K562 (cell line): ENCODE data around the gene MYL3. TPM values are rescaled to one million over a fixed set of nuclear protein-coding genes. Genes with fewer than 3 reads are reported as not detected.
A peak's percentile ranks its signal among the peaks of the same experiment; 100 is the strongest.

Experiments used
- ATAC-seq: fragments of 200-7000 bp; cut with Tn5 transposase; 3 replicates; pipeline ENCODE4 v1.9.1; 2020; ENCODE audit warnings: moderate library complexity
- BruUV-seq: library from RNA; stranded (reverse); fragments of 400-500 nt; replicated peaks from 2 replicates; lab custom pipeline; 2021; lab: Mats Ljungman, UMichigan
- CTCF ChIA-PET: fragments of 300-600 bp; formaldehyde crosslinking; extraction: SDS; loops from one replicate; lab custom pipeline; 2021; ENCODE audit warnings: low intra/inter-chr PET ratio; lab: Yijun Ruan, JAX
- POLR2A ChIA-PET: fragments of 300-600, 350-650 bp; sonication (Branson Sonifier 250); formaldehyde crosslinking; extraction: SDS; loops from one replicate; lab custom pipeline; 2021; ENCODE audit warnings: antibody characterized with exemption, inconsistent platforms; lab: Yijun Ruan, JAX
- DNase-seq, 4 experiments: peaks; one replicate each; pipeline versions ENCODE4 v3.0.0 to v3.0.0-alpha.2; 2011 to 2018; ENCODE audit warnings: low spot score in 3 of 4, mixed read lengths in 3 of 4; ENCODE audit errors: extremely low read depth in 1 of 4
- FAIRE-seq: peaks from 2 replicates; lab custom pipeline; 2011; peaks lifted over from hg19 to GRCh38; lab: Jason Lieb, UNC
- H2AFZ ChIP-seq: 2 replicates; pipeline ENCODE4 v1.6.0; 2011; ENCODE audit warnings: low read depth, low read length, control low read depth, inconsistent platforms
- H3K27ac ChIP-seq: fragments of 200-600 bp; 3 replicates; pipeline ENCODE4 v1.8.0; 2011; ENCODE audit warnings: low read depth, mild to moderate bottlenecking, control low read depth, inconsistent platforms, low read length, moderate library complexity, mixed read lengths; ENCODE audit errors: extremely low read depth
- H3K27me3 ChIP-seq, 2 experiments: fragments of 300-600 bp in 1 of 2; 2 replicates in 1 of 2; 3 replicates in 1 of 2; pipeline versions ENCODE4 v1.6.0 to v1.8.0; 2011; ENCODE audit warnings: inconsistent platforms in 2 of 2, low read length in 2 of 2, mild to moderate bottlenecking in 1 of 2, mixed read lengths in 1 of 2, moderate library complexity in 1 of 2; ENCODE audit not compliant: control insufficient read depth in 2 of 2, insufficient read depth in 2 of 2
- H3K36me3 ChIP-seq: fragments of 300-600 bp; 3 replicates; pipeline ENCODE4 v1.8.0; 2011; ENCODE audit warnings: mild to moderate bottlenecking, low read length, inconsistent platforms; ENCODE audit not compliant: control insufficient read depth, insufficient read depth
- H3K4me1 ChIP-seq, 2 experiments: fragments of 200-600 bp in 1 of 2; replicated peaks in 1 of 2; 2 replicates in 1 of 2; 3 replicates in 1 of 2; pipeline versions ENCODE4 v1.5.1 to v1.8.0; 2011; ENCODE audit warnings: inconsistent platforms in 2 of 2, low read length in 2 of 2, mild to moderate bottlenecking in 1 of 2, mixed read lengths in 1 of 2, moderate library complexity in 1 of 2; ENCODE audit not compliant: control insufficient read depth in 2 of 2, insufficient read depth in 2 of 2
- H3K4me2 ChIP-seq: 2 replicates; pipeline ENCODE4 v1.6.1; 2011; ENCODE audit warnings: low read length, control low read depth, inconsistent platforms, mixed read lengths; ENCODE audit not compliant: insufficient read depth
- H3K4me3 ChIP-seq: fragments of 200-600 bp; sonication (generic), shearing (Covaris generic); 2 replicates; pipeline ENCODE4 v1.5.1; 2016; ENCODE audit warnings: control low read depth, inconsistent platforms
- H3K79me2 ChIP-seq: fragments of 200-600 bp; 3 replicates; pipeline ENCODE4 v1.8.0; 2011; ENCODE audit warnings: low read length, inconsistent platforms; ENCODE audit not compliant: control insufficient read depth, insufficient read depth
- H3K9ac ChIP-seq, 2 experiments: 2 replicates each; pipeline versions ENCODE4 v1.6.0 to v1.6.1; 2011; ENCODE audit warnings: low read depth in 2 of 2, low read length in 2 of 2, control low read depth in 1 of 2, inconsistent platforms in 1 of 2, mild to moderate bottlenecking in 1 of 2, mixed read lengths in 1 of 2; ENCODE audit not compliant: insufficient read depth in 1 of 2
- H3K9me1 ChIP-seq: one replicate; pipeline ENCODE4 v1.6.0; 2011; ENCODE audit warnings: inconsistent platforms, mild to moderate bottlenecking, low read length, moderate library complexity; ENCODE audit not compliant: control insufficient read depth, insufficient read depth
- H3K9me3 ChIP-seq: replicated peaks from 2 replicates; pipeline ENCODE4 v1.5.1; 2011; ENCODE audit warnings: low read depth, low read length, inconsistent platforms; ENCODE audit not compliant: control insufficient read depth, insufficient read depth
- H4K20me1 ChIP-seq: replicated peaks from 2 replicates; pipeline ENCODE4 v1.6.1; 2011; ENCODE audit warnings: low read length, inconsistent platforms, mixed read lengths; ENCODE audit not compliant: control insufficient read depth, insufficient read depth
- BRD9 ChIP-seq: fragments of 450-650 bp; IDR thresholded peaks from 2 replicates; pipeline ENCODE4 v1.6.1; 2018; ENCODE audit warnings: low read depth; ENCODE audit not compliant: partially characterized antibody
- CREM ChIP-seq: IDR thresholded peaks from 2 replicates; pipeline ENCODE4 v1.6.1; 2014; ENCODE audit warnings: antibody characterized with exemption, low read depth
- HMG20A ChIP-seq: fragments of 450-650 bp; formaldehyde crosslinking; conservative IDR thresholded peaks from 2 replicates; pipeline ENCODE4 v1.4.0; 2020; ENCODE audit warnings: mild to moderate bottlenecking, mixed read lengths
- MYNN ChIP-seq, 2 experiments: sonication (generic); formaldehyde crosslinking in 1 of 2; IDR thresholded peaks; 2 replicates each; pipeline versions ENCODE4 v1.5.0 to v1.6.1; 2016 to 2020; ENCODE audit warnings: antibody characterized with exemption in 1 of 2, missing genetic modification reagents in 1 of 2
- STAG1 ChIP-seq: sonication (generic); formaldehyde crosslinking; IDR thresholded peaks from 2 replicates; pipeline ENCODE4 v1.5.0; 2020; ENCODE audit warnings: missing genetic modification reagents, borderline replicate concordance
- TAF9B ChIP-seq: fragments of 450-650 bp; IDR thresholded peaks from 2 replicates; pipeline ENCODE4 v1.6.1; 2018; ENCODE audit warnings: mild to moderate bottlenecking; ENCODE audit not compliant: partially characterized antibody
- TOE1 ChIP-seq, 2 experiments: fragments of 450-650 bp in 1 of 2; sonication (generic) in 1 of 2; formaldehyde crosslinking in 1 of 2; IDR thresholded peaks; 2 replicates each; pipeline versions ENCODE4 v1.7.1 to v1.8.0; 2016 to 2022; ENCODE audit warnings: borderline replicate concordance in 2 of 2, mild to moderate bottlenecking in 2 of 2, antibody characterized with exemption in 1 of 2, inconsistent platforms in 1 of 2, low read depth in 1 of 2, missing genetic modification reagents in 1 of 2, moderate library complexity in 1 of 2
- ZKSCAN3 ChIP-seq: fragments of 250-450 bp; sonication (Bioruptor Pico); IDR thresholded peaks from 2 replicates; pipeline ENCODE4 v1.4.0; 2020
- ZNF197 ChIP-seq: fragments of 200-800 bp; sonication (Bioruptor generic); IDR thresholded peaks from 2 replicates; pipeline ENCODE4 v1.6.1; 2016; ENCODE audit warnings: low read depth, missing genetic modification characterization, missing compliant biosample characterization
- WGBS: fragments of 100-300 bp; shearing (Covaris generic); methylation state at CpG from one replicate; pipeline ENCODE4 v1.1.6; 2016; ENCODE audit warnings: low coverage, mixed read lengths; ENCODE audit not compliant: insufficient coverage; ENCODE audit errors: missing lambda C conversion rate; 5-methylcytosine and 5-hydroxymethylcytosine counted together
- in situ Hi-C: fragments of 300-500 bp; cut with MboI; formaldehyde crosslinking; loops from 4 replicates; pipeline ENCODE4 v1.15.0; 2018; ENCODE audit warnings: inconsistent platforms, mixed read lengths
- intact Hi-C: fragments of 100-400 bp; cut with micrococcal nuclease; formaldehyde crosslinking; loops from 2 replicates; pipeline ENCODE4 v1.14.2; 2022
- polyA plus RNA-seq, 8 experiments: library from polyadenylated mRNA; depleted of rRNA in 4 of 8; stranded (reverse) in 5 of 8; unstranded in 3 of 8; fragments of >200 nt; fragmentation: Nextera tagmentation in 2 of 8; fragmentation: Illumina TruSeq in 1 of 8; extraction: Ambion mirVana in 2 of 8; extraction: Trizol in 1 of 8; gene quantifications; 2 replicates each; pipeline versions ENCODE4 v1.2.1 to v1.2.3, GENCODE V29; 2011 to 2014; ENCODE audit warnings: inconsistent platforms in 1 of 8, missing spikeins in 1 of 8
- total RNA-seq, 7 experiments: library from RNA; depleted of rRNA in 6 of 7; stranded (reverse); fragments of >200 nt in 6 of 7; fragmentation: Illumina TruSeq in 2 of 7; extraction: Trizol in 2 of 7; gene quantifications; 2 replicates each; pipeline versions ENCODE4 v1.2.1 to v1.2.3, GENCODE V29; 2011 to 2021; ENCODE audit warnings: low replicate concordance in 1 of 7
- TF ChIP-seq, protein P1 (sequence below): sonication (generic); formaldehyde crosslinking; IDR thresholded peaks from 2 replicates; pipeline ENCODE4 v1.8.0; 2022; ENCODE audit warnings: mild to moderate bottlenecking, missing genetic modification reagents
- TF ChIP-seq, protein P2 (sequence below): fragments of 250-450 bp; sonication (Bioruptor Pico); IDR thresholded peaks from 2 replicates; pipeline ENCODE4 v1.4.0; 2020; ENCODE audit warnings: mild to moderate bottlenecking, moderate library complexity, borderline replicate concordance

The MYL3 gene
- total and polyA plus RNA-seq, 9 of the 15 experiments (the other 6 are each of a cell fraction or from before 2014, with no cell fraction given): 0.14 to 0.45 TPM; not detected in 7

DNA sequence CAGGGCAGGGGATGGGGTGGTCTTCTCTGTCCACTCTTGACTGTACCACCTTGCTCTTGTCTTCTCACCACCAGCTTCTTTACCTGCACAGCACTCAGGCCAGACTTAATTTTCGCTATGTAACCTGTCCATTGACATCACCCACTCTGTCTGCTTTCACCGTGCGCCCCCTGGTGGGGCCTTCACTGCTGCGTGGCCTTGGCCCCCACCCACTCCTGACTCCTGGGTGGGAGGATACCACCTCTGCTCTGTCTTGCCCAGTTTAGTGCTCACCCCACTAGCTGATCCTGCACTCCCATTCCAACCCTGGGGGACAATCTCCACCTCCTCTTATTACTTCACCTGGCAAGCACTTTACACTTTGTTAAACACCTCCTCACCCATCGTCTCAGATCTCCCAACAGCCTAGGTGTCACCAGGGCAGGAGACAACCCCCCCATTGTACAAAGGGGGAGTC, 32.0 kb upstream of the MYL3 start:
- ATAC-seq: peak; percentile 92
- no peaks in the 10 kb centered on the region for H3K79me2 ChIP-seq
- no peak overlapping the region for H3K9ac ChIP-seq
- CTCF ChIA-PET: interaction anchor here (0.6 to 3.2 kb wide), 9 partner anchors 29 to 468 kb away, joined by 3 to 27 read pairs (median 3); no protein-coding TSS in a partner anchor
- H3K9me3 ChIP-seq: no peaks in the 10 kb centered on the region
- intact Hi-C loops (loop anchor here (1.0 to 5.0 kb wide), 3 partner anchors 29 to 190 kb away; no protein-coding TSS in a partner anchor), in situ Hi-C loops (loop anchor here (5.0 kb wide), 1 partner anchor 178 kb away; the partner anchor contains the start of gene PRSS50)
- no peaks in the 10 kb centered on the region for H3K36me3 ChIP-seq
- peak overlapping the region; percentile 42 for H3K4me2 ChIP-seq
- peaks cover 20 to 62% of the 10 kb centered on the region in 2 experiments; a peak in 4 of 5 replicates for H3K27me3 ChIP-seq
- peaks cover 0 to 37% of the 10 kb centered on the region in 2 experiments; a peak in 3 of 5 replicates for H3K4me1 ChIP-seq
- no peaks in the 10 kb centered on the region for H3K9me1 ChIP-seq
- H2AFZ ChIP-seq: peak overlapping the region; percentile 11; the same call in 1 of the 2 replicates
- WGBS: 0% methylated on average over 5 of the region's 5 CpGs
- peak; percentile 91 for FAIRE-seq
- H3K4me3 ChIP-seq: no peak overlapping the region
- no TSS peak for BruUV-seq
- H4K20me1 ChIP-seq: peaks cover 39% of the 10 kb centered on the region
- H3K27ac ChIP-seq: no peak overlapping the region
- POLR2A ChIA-PET: interaction anchor here (0.9 to 1.0 kb wide), 2 partner anchors 11 to 17 kb away, joined by 4 read pairs; no protein-coding TSS in a partner anchor
- DNase-seq: peak; percentile 84 to 86 (median 85)
- TF ChIP-seq CREM (peak; percentile 69), ZKSCAN3 (CRISPR knock-in tag) (no peak), STAG1 (CRISPR knock-in tag) (peak; percentile 77), HMG20A (CRISPR knock-in tag) (no peak), ZNF197 (no peak), TAF9B (no peak), MYNN (IDR thresholded peaks at IDR 0.05) (0 out of 2 replicates have a peak, but pooled peaks have one; percentile 26), MYNN (CRISPR knock-in tag; IDR thresholded peaks at IDR 0.05) (no peak), TOE1 (IDR thresholded peaks at IDR 0.05; ENCODE audit: borderline replicate concordance) (no peak), TOE1 (CRISPR knock-in tag; IDR thresholded peaks at IDR 0.05; ENCODE audit: borderline replicate concordance, low read depth) (no peak), BRD9 (no peak)
- TF ChIP-seq, protein P1, sequence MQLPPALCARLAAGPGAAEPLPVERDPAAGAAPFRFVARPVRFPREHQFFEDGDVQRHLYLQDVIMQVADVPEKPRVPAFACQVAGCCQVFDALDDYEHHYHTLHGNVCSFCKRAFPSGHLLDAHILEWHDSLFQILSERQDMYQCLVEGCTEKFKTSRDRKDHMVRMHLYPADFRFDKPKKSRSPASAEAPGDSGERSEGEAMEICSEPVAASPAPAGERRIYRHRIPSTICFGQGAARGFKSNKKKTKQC: peak; percentile 40; the same call in 1 of the 2 replicates
- TF ChIP-seq, protein P2, sequence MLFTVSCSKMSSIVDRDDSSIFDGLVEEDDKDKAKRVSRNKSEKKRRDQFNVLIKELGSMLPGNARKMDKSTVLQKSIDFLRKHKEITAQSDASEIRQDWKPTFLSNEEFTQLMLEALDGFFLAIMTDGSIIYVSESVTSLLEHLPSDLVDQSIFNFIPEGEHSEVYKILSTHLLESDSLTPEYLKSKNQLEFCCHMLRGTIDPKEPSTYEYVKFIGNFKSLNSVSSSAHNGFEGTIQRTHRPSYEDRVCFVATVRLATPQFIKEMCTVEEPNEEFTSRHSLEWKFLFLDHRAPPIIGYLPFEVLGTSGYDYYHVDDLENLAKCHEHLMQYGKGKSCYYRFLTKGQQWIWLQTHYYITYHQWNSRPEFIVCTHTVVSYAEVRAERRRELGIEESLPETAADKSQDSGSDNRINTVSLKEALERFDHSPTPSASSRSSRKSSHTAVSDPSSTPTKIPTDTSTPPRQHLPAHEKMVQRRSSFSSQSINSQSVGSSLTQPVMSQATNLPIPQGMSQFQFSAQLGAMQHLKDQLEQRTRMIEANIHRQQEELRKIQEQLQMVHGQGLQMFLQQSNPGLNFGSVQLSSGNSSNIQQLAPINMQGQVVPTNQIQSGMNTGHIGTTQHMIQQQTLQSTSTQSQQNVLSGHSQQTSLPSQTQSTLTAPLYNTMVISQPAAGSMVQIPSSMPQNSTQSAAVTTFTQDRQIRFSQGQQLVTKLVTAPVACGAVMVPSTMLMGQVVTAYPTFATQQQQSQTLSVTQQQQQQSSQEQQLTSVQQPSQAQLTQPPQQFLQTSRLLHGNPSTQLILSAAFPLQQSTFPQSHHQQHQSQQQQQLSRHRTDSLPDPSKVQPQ (CRISPR knock-in tag): no peak
